LoVo (cell line): ENCODE measurements around the gene RCE1.

ENCODE experiments used
- DNase-seq: peaks from one replicate; pipeline ENCODE4 v3.0.0-alpha.2; 2016; ENCODE audit warnings: low spot score

The RCE1 gene

DNA sequence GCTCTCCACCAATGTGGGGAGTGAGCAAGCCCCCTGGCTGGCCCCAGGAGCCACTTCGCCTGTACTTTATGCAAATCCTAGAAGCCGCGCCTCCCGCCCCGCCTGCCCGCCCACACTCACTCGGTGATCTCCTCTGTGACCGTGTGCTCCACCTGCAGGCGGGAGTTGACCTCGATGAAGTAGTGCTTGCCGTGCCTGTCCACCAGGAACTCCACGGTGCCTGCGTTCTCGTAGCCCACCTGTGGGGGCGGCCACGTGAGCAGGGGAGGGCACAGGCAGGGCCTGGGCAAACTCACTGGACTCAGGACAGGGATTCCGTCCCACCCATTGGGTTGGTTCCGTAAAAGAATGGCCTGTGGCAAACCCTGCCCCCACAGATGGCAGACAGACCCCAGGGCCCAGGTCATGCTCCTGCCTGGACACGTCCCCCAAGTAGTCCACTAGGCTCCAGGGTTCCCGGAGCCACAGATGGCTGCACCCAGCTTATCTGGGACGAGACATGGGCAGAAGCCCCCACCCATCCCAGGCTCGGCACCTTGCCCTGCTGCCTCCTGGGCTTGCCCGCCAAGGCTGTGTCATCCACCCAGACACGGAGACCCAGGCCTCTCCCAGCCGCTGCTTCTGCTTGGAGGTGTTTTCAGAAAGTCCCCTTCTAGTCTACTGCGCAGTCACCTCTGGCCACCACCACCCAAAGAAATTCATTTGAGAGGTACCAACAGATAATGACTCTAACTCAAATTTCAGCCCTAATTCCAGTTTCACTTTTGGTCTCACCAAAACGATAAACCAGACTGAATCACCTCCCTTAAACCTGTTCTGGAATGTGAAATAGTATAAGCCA lies 25.7 kb downstream of the RCE1 start:
- peak; percentile 79 for DNase-seq

- DNase-seq = no peak
Measured at GRCh38 chr11:66869567-66869870, 26.3 kb downstream of the RCE1 start.

DNA sequence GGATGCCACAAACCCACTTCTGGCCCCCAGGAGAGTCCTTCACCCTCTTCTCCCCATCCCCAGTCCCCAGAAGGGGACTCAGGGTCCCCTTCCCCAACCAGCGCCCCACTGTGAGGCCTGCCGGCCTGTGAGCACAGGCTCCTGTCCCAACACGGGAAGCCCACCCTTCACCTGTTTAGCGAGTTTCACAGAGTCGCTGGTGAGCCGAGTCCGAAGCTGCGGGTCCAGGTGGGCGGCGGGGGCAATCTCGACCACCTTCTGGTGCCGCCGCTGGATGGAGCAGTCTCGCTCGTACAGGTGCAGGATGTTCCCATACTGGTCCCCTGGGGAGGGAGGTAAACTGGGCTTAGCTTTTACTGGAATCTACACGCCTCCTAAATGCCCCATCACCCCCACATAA lies 26.9 kb downstream of the RCE1 start:
- DNase-seq = no peak

GRCh38 chr11:66870616-66871520 lies 27.6 kb downstream of the RCE1 start:
- no peak for DNase-seq

- DNase-seq = no peak
Measured at GRCh38 chr11:66871521-66871901, 28.3 kb downstream of the RCE1 start.

- no peak for DNase-seq
Measured at GRCh38 chr11:66874232-66874631, 31.0 kb downstream of the RCE1 start.

GRCh38 chr11:66875378-66875777 lies 32.1 kb downstream of the RCE1 start:
- DNase-seq = no peak

GRCh38 chr11:66877588-66878385 lies 34.5 kb downstream of the RCE1 start:
- DNase-seq = no peak

GRCh38 chr11:66878474-66878873 lies 35.2 kb downstream of the RCE1 start:
- DNase-seq = no peak

- DNase-seq = no peak
Measured at GRCh38 chr11:66879000-66879399, 35.8 kb downstream of the RCE1 start.

DNA sequence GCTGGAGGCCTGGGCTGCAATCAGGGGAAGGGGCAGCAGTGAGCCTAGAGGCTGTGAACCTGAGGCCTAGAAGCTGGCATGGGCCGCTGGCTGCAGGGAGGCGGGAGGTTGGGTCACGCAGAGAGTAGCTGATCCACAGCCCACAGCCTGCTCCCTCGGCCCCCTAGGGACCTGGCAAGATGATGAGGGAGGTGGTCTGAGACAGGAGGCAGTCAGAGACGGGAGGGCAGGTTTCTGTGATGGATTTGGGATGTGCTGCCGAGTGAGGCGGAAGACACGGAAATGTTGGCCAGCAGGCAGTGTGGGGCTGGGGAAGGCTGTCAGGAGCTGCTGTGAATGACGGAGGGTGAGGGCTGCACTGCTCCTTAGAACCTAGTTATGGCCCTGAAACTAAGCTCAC lies 36.3 kb downstream of the RCE1 start:
- no peak for DNase-seq

DNA sequence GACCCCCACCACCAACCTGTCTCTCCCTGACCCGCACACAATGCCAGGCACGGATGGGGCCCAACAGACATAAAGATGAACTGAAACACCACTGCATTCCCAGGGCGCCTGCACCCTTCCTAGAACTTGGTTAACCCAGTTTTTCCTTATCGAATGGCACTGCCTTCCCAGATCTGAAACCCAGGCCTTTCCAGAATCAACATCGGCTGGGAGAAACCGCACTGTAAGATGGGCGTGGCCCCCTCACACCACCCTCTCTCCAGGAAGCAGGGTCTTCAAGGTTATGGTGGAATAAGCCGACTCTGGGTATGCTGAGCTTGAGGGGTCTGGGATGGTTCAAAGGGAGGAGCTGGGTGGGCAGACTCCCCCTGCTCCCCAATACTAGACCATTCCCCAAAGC lies 36.8 kb downstream of the RCE1 start:
- DNase-seq = no peak

- peak; percentile 34 for DNase-seq
Measured at GRCh38 chr11:66880496-66881450, 37.5 kb downstream of the RCE1 start.

DNA sequence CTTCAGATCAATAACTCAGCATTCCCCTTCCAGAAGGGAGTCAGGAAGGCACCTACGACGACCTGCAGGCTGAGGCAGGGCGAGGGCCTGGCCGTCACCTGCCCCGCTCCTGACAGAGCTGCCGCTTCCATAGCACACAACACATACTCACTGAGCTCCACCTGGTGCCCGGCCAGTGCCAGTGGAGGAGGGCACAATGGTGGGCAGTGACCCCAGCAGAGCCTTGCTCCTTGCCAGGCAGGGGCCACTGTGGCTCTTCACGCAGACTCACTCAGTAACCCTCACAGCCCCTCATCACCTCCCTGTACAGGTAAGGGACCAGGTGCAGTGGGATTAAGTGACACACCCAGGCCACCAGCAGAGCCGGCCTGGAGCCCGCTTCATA lies 38.2 kb downstream of the RCE1 start:
- DNase-seq = no peak

- no peak for DNase-seq
Measured at GRCh38 chr11:66881927-66882452, 38.7 kb downstream of the RCE1 start.

- DNase-seq = no peak
Measured at GRCh38 chr11:66882561-66883015, 39.3 kb downstream of the RCE1 start.

DNA sequence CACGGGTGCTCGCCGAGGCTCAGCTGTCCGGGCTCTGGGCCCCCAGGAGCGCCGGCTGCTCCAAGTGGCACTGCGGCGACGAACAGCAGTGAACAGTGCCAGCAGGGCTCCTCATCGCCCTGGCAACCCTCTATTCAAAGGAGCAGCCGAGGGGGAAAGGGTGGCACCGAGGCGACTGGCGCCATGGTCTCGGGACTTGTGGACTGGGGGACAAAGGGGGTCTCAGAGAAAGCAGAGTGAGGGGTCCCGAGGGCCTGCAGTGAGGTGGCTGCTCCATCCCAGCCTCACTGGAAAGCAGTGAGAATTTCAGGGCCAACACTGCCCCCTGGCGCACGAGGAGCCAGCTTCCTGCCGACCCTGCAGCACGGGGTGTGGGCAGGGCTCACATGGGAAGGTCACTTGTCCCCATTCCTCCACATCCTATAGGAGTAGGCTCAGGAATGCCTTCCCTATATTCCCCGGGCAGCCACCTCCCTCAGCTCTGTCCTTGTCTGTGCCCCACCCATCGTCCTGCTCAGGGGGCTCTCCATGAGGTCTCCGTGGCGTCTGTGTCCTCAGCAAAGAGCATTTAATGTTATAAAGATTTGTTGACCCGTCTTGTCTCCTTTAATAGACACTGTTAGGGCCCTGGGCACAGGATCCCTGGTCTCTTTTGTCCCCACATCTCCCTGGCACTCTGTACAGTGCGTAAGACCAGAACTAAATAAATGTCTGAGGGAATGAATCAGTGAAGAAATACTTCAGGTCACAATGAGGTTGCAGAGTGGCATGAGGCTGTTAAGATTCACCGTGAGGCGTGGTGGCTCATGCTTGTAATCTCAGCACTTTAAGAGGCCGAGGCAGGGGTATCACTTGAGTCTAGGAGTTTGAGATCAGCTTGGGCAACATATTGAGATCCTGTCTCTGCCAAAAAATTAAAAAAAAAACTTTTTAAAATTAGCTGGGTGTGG lies 40.0 kb downstream of the RCE1 start:
- peak; percentile 58 for DNase-seq

GRCh38 chr11:66884443-66884842 lies 41.2 kb downstream of the RCE1 start:
- no peak for DNase-seq

- DNase-seq = no peak
Measured at GRCh38 chr11:66885469-66885868, 42.2 kb downstream of the RCE1 start.

GRCh38 chr11:66885950-66886440 lies 42.8 kb downstream of the RCE1 start:
- DNase-seq = no peak
